GM12801 (cell line): ENCODE results near the gene UBAC1.

Experiments
- CTCF ChIP-seq: IDR thresholded peaks from one replicate; pipeline ENCODE4 v1.5.1; 2011; ENCODE audit warnings: control low read depth; ENCODE audit not compliant: insufficient read length; ENCODE audit errors: extremely low read depth

Gene UBAC1

DNA sequence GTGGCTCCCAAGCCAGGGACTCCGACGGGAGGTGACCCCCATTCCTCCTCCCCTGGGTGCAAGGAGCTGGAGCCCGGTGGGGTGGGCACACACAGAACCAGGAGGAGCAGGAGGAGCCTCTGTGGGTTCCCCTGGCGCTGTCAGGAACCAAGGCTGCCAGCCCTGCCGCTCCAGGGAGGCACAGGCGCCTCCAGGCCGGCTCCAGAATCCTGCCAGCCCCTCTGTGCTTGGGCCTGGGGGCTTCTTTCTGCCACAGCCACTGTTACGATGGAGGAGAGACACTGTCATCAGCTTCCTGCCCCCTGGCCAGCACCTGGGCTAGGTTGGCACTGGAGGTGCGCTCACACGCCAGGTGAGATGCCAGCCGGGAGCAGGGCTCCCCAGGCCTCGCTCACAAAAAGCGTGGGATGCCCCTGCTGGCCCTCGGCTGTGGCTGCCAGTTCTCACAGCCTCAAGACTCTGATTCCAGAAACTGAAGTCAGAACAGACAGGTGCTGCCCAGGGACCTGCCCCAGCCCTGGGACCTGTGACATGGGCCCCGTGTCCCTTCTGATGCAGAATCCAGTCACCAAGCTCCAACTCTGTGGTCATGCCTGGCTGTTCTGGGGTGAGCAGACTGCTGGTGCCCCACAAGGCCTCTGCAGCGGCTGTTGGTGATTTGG lies 37.4 kb upstream of the UBAC1 start:
- TF ChIP-seq CTCF, result no peak

- TF ChIP-seq CTCF, result no peak
Measured at GRCh38 chr9:135998016-135998380, 36.8 kb upstream of the UBAC1 start.

- no peak for TF ChIP-seq CTCF
Measured at GRCh38 chr9:135997090-135998015, 36.2 kb upstream of the UBAC1 start.

DNA sequence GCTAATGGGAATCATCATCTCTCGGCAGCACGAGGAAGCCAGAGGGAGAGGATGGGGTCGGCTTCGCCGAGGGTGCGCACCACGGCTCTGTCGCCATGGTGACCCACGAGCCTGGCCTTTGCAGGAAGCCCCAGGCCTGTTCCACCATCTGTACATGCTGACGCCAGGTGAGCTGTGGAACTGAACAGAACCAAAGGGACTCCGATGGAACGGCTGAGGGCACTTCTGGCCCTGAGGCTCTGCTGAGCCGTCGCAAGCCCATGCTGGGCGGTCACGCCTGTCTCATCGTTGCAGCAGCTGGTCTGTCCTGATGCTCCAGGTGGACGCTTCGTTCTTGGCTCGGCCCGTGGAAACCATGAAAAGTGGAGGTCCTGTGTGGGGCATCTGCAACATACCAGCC lies 34.6 kb upstream of the UBAC1 start:
- no peak for TF ChIP-seq CTCF

DNA sequence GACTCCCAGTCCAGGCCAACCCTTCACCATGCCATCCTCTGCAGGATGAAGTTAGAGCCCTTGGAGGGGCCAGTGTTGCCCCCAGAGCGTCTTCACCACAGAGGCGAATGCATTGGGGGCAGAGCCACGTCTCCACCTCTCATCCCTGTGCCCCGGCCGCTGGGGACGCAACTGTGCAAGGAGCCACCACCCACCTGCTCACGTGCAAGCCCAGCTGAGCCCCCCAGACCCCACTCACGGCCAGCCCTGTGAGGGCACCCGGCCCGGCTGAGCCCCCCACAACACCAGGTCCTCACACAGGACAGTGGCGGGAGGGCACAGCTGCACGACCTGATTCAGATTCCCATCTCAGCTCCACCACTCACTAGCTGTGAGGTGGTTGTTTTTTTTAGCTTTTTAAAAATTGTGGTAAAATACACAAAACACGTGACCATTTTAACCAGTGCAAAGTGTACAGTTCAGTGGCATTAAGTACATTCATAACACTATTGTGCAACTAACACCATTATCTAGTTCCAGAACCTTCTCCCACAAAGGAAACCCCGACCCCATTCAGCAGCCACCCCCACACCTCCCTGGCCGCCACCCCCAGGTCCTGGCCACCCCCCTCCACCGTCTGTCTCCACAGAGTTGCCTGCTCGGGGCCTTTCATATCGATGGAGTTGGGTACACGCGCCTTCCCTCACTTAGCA lies 33.5 kb upstream of the UBAC1 start:
- TF ChIP-seq CTCF, result no peak

- TF ChIP-seq CTCF, result no peak
Measured at GRCh38 chr9:135993765-135994500, 32.8 kb upstream of the UBAC1 start.

DNA sequence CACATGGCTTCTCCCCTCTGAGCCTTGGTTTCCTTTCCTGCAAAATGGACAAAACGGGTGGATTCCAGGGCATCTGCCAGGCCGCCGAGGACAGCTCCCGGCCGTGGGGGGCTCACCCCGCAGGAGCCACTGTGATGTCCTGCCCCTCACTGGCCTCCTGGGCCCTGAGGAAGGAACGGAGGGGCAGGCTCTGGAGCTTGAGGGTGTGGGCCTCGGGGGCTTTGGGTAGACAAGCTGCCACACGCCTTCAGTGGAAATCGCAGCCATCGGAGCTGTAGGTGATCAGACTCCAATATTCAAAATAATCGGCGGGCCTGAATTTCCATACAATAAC lies 32.2 kb upstream of the UBAC1 start:
- no peak for TF ChIP-seq CTCF
